ENCODE data around the gene GNAT1.

GNAT1 gene

DNA sequence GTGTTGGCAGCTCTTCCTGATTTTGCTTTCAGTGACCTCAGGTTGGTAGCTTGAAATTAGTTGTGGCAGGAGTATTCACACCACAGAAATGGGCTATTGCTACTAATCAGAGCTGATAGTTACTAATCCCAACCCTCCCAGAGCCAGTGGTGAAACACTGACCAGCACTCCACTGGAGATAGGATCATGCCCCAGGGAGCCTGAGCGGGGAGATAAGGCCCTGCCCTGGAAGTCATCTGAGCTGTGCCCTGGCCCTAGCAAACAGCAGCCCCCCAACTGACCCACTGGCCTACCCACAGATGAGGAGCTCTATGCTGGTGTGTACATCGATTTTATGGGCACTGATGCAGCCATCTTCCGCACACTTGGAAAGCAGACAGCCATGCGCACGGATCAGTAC, 9.4 kb upstream of the GNAT1 start:
- no peak for DNase-seq (ENCODE audit: low spot score)

GRCh38 chr3:50182533-50183099, 8.8 kb upstream of the GNAT1 start:
- no peak for DNase-seq (ENCODE audit: low spot score)

- DNase-seq (ENCODE audit: low spot score), result no peak
These were observed 7.7 kb upstream of the GNAT1 start for GRCh38 chr3:50183755-50184154.

- DNase-seq (ENCODE audit: low spot score), result no peak
These were observed 7.0 kb upstream of the GNAT1 start for GRCh38 chr3:50184242-50184978.

- no peak for DNase-seq (ENCODE audit: low spot score)
These were observed 6.2 kb upstream of the GNAT1 start for GRCh38 chr3:50185230-50185629.

DNA sequence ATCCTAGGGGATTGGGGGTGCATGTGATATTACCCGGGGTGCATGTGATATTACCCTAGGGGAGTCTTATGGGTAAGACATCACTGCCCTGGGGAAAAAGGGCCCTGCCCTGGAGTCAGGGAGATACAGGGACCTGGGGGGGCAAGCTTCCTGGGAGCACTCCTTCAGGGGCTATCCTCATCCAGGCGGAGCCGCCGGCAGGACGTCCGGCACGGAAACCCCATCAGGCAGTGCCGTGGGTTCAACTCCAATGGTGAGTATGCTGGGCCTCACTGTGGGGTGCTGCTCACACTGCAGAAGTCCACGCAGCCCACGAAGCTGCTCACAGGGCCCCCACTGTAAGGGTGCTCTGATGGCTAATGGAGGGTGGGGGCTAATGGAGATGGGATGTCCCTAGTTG, 5.3 kb upstream of the GNAT1 start:
- no peak for DNase-seq (ENCODE audit: low spot score)

DNA sequence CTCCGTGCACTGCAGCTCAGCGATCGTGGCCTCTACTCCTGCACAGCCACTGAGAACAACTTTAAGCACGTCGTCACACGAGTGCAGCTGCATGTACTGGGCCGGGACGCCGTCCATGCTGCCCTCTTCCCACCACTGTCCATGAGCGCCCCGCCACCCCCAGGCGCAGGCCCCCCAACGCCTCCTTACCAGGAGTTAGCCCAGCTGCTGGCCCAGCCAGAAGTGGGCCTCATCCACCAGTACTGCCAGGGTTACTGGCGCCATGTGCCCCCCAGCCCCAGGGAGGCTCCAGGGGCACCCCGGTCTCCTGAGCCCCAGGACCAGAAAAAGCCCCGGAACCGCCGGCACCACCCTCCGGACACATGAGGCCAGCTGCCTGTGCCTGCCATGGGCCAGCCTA, 3.7 kb upstream of the GNAT1 start:
- no peak for DNase-seq (ENCODE audit: low spot score)

- DNase-seq (ENCODE audit: low spot score), result peak; percentile 88
These were observed 2.1 kb upstream of the GNAT1 start for GRCh38 chr3:50189274-50189673.

- DNase-seq (ENCODE audit: low spot score), result no peak
These were observed 1.4 kb upstream of the GNAT1 start for GRCh38 chr3:50189989-50190388.

DNA sequence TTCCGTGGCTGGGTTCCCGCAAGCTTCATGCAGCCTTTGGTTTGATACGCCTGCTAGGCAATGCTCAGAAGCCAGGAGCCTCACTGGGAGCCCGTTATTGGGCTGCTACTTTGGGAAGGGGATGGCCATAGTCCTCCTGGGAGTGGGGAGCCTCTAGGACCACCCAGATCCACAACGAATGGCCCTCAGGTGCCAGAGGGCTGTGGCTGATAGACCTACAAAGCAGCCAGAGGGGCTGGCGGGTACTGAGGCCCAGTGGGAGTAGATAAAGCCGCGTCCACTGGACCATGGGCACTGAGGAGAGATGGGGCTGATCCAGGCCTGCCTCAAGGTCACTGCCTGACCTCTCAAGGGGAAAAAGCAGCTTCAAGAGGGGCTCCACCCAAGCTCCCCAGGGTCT, 714 bp downstream of the GNAT1 start:
- DNase-seq (ENCODE audit: low spot score), result no peak

DNA sequence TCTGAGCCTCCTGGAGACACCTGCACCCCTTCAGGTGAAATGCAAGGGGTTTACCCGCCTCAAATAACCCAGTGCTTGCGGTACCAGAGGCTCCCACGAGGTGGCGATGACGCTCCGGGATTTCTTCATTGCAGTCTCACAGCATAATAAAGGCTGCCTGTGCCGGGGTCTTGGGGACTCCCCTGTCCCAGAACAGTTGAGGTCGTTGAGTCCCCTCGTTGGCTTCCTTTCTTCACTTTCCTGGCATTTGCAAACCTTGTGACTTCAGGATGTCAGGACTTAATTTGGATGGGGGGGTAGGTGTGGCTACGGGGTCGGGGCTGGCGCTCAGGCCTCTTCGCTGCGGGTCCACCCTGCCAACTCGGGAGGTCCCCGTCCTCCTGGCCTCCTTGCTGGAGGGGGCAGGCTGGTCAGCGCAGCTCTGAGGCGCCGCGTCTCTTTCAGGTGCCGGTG, 1.3 kb downstream of the GNAT1 start:
- DNase-seq (ENCODE audit: low spot score), result peak; percentile 88

DNA sequence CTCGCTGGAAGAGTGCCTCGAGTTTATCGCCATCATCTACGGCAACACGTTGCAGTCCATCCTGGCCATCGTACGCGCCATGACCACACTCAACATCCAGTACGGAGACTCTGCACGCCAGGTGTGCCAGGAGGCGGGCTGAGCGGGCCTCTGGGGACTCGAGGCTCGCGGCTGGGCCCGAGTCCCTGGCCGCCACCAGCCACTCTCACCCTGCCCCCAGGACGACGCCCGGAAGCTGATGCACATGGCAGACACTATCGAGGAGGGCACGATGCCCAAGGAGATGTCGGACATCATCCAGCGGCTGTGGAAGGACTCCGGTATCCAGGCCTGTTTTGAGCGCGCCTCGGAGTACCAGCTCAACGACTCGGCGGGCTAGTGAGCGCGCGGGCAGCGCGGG, 1.9 kb downstream of the GNAT1 start:
- no peak for DNase-seq (ENCODE audit: low spot score)

GRCh38 chr3:50193746-50194127, 2.3 kb downstream of the GNAT1 start:
- DNase-seq (ENCODE audit: low spot score), result no peak

GRCh38 chr3:50194128-50194902, 2.9 kb downstream of the GNAT1 start:
- DNase-seq (ENCODE audit: low spot score), result peak; percentile 94

- DNase-seq (ENCODE audit: low spot score), result peak; percentile 72
These were observed 3.6 kb downstream of the GNAT1 start for GRCh38 chr3:50194903-50195500.

- DNase-seq (ENCODE audit: low spot score), result peak; percentile 93
These were observed 4.3 kb downstream of the GNAT1 start for GRCh38 chr3:50195501-50196252.

DNA sequence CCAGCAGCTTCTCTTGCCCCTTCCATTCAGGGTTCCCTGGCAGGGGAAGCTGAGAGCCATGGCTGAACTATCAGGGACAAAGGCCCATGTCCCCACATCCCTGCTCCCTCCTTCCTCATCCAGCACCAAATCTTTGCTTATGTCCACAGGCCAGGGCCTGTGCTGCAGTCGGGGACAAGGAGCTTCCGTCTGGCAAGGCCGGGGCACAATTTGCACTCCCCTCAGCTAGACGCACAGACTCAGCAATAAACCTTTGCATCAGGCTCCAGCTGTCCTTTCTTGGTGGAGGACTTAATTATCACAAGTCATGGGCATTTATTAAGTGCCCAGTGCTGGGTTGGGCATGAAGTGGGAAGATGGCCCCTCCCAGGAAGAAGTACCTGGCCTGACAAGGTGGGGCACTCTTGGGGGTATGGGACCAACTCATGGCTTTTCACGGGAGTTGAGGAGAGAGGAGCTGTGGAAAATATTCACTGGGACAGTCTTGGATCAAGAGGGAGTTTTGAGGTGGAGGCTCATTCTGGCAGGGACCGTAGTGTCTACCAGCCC, 4.9 kb downstream of the GNAT1 start:
- DNase-seq (ENCODE audit: low spot score), result peak; percentile 52

GRCh38 chr3:50201573-50202315, 10.3 kb downstream of the GNAT1 start:
- DNase-seq (ENCODE audit: low spot score), result no peak

GRCh38 chr3:50202353-50203112, 11.1 kb downstream of the GNAT1 start:
- no peak for DNase-seq (ENCODE audit: low spot score)

DNA sequence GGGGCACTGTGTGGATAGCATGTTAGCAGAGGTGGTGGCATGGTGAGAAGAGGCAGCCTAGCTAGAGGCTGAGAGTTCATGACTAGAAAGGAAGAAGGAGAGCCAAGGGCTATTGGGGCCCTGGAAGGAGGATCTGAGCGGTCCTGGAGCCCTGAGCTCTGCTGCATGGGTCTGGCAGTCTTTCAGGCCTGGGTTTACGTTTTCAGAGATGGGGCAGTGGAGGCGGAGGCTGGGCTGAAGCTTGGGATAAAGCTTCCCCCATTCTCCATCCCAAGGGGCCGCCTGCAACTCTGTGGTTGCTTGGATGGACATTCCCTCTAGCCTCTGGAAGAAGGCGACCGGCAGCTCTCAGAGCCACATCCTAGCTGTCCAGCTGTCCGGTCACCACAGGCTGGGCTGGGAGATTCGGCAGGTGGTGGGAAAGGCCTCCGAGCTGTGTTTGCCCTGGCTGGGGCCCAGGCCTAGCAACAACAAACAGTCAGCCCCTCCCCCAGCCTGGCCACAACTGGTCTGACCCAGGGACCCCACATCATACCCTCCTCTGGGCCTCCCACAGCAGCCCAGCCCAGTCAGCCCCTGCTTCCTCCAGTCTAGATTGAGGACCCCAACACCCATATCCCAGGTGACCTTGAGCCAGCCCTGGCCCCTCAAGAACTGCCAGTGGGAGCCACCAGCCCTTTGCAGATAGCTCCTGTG, 11.9 kb downstream of the GNAT1 start:
- DNase-seq (ENCODE audit: low spot score), result no peak
